SK-N-SH treated with all-trans-retinoic acid at 6 μM for 48 hours (cell line): ENCODE results near the gene C7orf57.

ENCODE experiments used
- ARNTL ChIP-seq: fragments of 450-650 bp; formaldehyde crosslinking; IDR thresholded peaks from 2 replicates; pipeline ENCODE4 v1.5.0; 2020; ENCODE audit warnings: low read depth, mild to moderate bottlenecking, moderate library complexity, borderline replicate concordance
- CREB5 ChIP-seq: fragments of 250-450 bp; sonication (Bioruptor Pico); IDR thresholded peaks from 2 replicates; pipeline ENCODE4 v1.5.1; 2020; ENCODE audit warnings: low read depth, mild to moderate bottlenecking, moderate library complexity
- CSDC2 ChIP-seq: fragments of 250-450 bp; sonication (Bioruptor Pico); IDR thresholded peaks from 2 replicates; pipeline ENCODE4 v1.5.0; 2020; ENCODE audit warnings: mild to moderate bottlenecking, moderate library complexity
- ESRRG ChIP-seq: fragments of 250-450 bp; sonication (Bioruptor Pico); IDR thresholded peaks from 2 replicates; pipeline ENCODE4 v1.6.1; 2021; ENCODE audit warnings: mild to moderate bottlenecking
- ISL1 ChIP-seq: fragments of 250-450 bp; sonication (Bioruptor Pico); IDR thresholded peaks from 2 replicates; pipeline ENCODE4 v2.1.2; 2022; ENCODE audit warnings: mild to moderate bottlenecking, moderate library complexity
- PATZ1 ChIP-seq: fragments of 250-450 bp; sonication (Bioruptor Pico); IDR thresholded peaks from 2 replicates; pipeline ENCODE4 v1.8.0; 2020; ENCODE audit warnings: mild to moderate bottlenecking, moderate library complexity, borderline replicate concordance
- POU6F1 ChIP-seq: fragments of 250-450 bp; sonication (Bioruptor Pico); IDR thresholded peaks from 2 replicates; pipeline ENCODE4 v1.8.0; 2021; ENCODE audit warnings: low read depth, mild to moderate bottlenecking, moderate library complexity, borderline replicate concordance
- PPARA ChIP-seq: fragments of 250-450 bp; sonication (Bioruptor Pico); IDR thresholded peaks from 2 replicates; pipeline ENCODE4 v1.5.0; 2020; ENCODE audit warnings: mild to moderate bottlenecking, borderline replicate concordance
- ZC3H10 ChIP-seq: fragments of 250-450 bp; sonication (Bioruptor Pico); IDR thresholded peaks from 2 replicates; pipeline ENCODE4 v1.5.1; 2021; ENCODE audit warnings: mild to moderate bottlenecking, moderate library complexity
- ZFP3 ChIP-seq: fragments of 250-450 bp; sonication (Bioruptor Pico); IDR thresholded peaks from 2 replicates; pipeline ENCODE4 v1.5.0; 2020; ENCODE audit warnings: mild to moderate bottlenecking, moderate library complexity
- ZFP30 ChIP-seq: fragments of 450-650 bp; formaldehyde crosslinking; IDR thresholded peaks from 2 replicates; pipeline ENCODE4 v1.5.0; 2022; ENCODE audit warnings: mild to moderate bottlenecking, moderate library complexity
- ZNF565 ChIP-seq: fragments of 450-650 bp; formaldehyde crosslinking; conservative IDR thresholded peaks from 2 replicates; pipeline ENCODE4 v1.5.0; 2020; ENCODE audit warnings: low read depth, mild to moderate bottlenecking, moderate library complexity
- ZNF70 ChIP-seq: fragments of 450-650 bp; formaldehyde crosslinking; IDR thresholded peaks from 2 replicates; pipeline ENCODE4 v1.5.0; 2020; ENCODE audit warnings: mild to moderate bottlenecking, moderate library complexity

GRCh38 chr7:48078470-48078869 lies 43.1 kb downstream of the C7orf57 start:
- TF ChIP-seq ESRRG (CRISPR knock-in tag) (no peak), POU6F1 (CRISPR knock-in tag) (no peak), PATZ1 (CRISPR knock-in tag) (no peak), CSDC2 (no peak), ISL1 (CRISPR knock-in tag) (peak; percentile 77), CREB5 (CRISPR knock-in tag) (no peak), ZNF565 (no peak), ZNF70 (CRISPR knock-in tag) (no peak), ZFP30 (CRISPR knock-in tag) (no peak), ZFP3 (CRISPR knock-in tag) (no peak), ZC3H10 (CRISPR knock-in tag) (no peak), PPARA (CRISPR knock-in tag) (no peak), ARNTL (CRISPR knock-in tag) (no peak)
